Endothelial cell of umbilical vein (primary cell): ENCODE data around the gene TMEM82.

Experiments
- CTCF ChIP-seq, 2 donors: IDR thresholded peaks; 1 replicate in 1 of 2; 2 replicates in 1 of 2; pipeline ENCODE4 v1.5.1; 2011; ENCODE audit warnings: low read length in 2 of 2, mild to moderate bottlenecking in 2 of 2, moderate library complexity in 2 of 2, control low read depth in 1 of 2, inconsistent platforms in 1 of 2, low read depth in 1 of 2; ENCODE audit not compliant: insufficient read depth in 1 of 2; ENCODE audit errors: extremely low read depth in 1 of 2
- EZH2 ChIP-seq: IDR thresholded peaks from 2 replicates; pipeline ENCODE4 v1.6.1; 2012; ENCODE audit warnings: borderline replicate concordance, low read depth, mild to moderate bottlenecking, moderate library complexity, low read length, inconsistent platforms; ENCODE audit not compliant: severe bottlenecking
- MYC ChIP-seq: IDR thresholded peaks from one replicate; pipeline ENCODE4 v1.6.1; 2011; ENCODE audit warnings: mild to moderate bottlenecking, low read depth, low read length
- POLR2A ChIP-seq: IDR thresholded peaks from 2 replicates; pipeline ENCODE4 v1.6.1; 2012; ENCODE audit warnings: low read depth, mild to moderate bottlenecking, control low read depth, low read length

GRCh38 chr1:15738416-15739113 is 3.7 kb upstream of the TMEM82 start:
- TF ChIP-seq CTCF (IDR thresholded peaks at IDR 0.05; ENCODE audit: extremely low read depth in 1 of 2, insufficient read depth in 1 of 2, low read depth in 1 of 2, low read length in 2 of 2) (no peak), POLR2A (no peak), EZH2 (no peak), MYC (no peak)
